ENCODE measurements around the gene DCC. TPM values are rescaled to one million over a fixed set of nuclear protein-coding genes. Genes with fewer than 3 reads are reported as not detected.

Gene DCC
- polyA plus RNA-seq, 3 donors: 6.4 to 12.7 (median 8.7) TPM

DNA sequence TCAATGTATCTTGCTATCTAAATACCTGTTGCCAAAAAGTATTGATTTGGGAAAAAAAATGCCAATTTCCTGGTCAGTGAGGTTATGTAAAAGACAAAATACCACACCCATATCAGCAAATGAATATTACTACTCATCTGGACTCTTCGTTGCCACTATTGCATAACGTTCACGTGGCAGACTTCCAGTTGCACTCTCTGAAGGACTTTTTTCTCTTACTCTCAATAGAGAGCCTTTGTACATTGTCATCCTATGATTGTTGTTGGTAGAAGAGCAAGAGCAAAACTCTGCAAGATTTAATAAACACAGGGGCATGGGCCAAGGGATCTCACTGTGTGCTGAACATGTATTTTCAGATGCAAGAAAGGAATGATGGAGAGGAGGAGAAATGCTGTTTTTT lies 1194.7 kb downstream of the DCC start:
- no peak for DNase-seq (ENCODE audit: low read depth in 3 of 3, low spot score in 2 of 3)

DNA sequence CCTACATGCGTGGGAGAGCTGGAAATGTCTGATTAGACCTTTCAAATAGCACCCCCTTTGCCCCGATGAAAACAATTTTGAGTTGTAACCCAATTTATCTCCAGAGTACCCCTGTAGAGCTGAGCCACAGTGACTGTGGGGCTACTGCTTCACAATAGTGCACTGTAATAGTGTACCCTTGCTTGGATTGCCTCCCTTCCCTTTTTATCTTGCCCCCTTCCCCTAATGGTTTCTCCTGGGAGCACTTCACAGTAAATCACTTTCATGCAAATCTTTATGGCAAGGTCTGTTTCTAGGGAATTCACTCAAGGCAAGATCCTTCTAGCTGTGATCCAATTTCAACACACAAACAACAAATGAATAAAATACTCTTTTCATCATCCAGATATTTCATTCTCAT lies 1196.9 kb downstream of the DCC start:
- no peak for DNase-seq (ENCODE audit: low read depth in 3 of 3, low spot score in 2 of 3)

DNA sequence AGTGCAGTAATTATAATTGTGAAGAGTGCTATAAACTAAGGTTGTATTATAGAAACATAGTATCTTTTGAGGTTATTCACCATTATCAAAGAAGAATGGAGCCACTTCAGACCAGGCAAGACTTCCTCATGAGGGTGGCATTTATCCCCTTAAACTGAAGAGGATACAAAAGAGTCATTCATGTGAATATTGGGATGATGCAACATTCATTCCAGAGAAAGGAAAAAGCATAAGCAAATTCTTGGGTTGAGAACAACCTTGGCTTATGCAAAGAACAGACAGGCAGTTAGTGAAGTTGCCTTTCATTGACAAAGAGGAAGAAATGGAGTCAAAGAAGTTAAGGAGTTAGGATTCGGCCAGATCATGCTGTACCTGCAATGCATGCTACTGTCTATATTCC lies 1201.9 kb downstream of the DCC start:
- no peak for DNase-seq (ENCODE audit: low read depth in 3 of 3, low spot score in 2 of 3)

DNA sequence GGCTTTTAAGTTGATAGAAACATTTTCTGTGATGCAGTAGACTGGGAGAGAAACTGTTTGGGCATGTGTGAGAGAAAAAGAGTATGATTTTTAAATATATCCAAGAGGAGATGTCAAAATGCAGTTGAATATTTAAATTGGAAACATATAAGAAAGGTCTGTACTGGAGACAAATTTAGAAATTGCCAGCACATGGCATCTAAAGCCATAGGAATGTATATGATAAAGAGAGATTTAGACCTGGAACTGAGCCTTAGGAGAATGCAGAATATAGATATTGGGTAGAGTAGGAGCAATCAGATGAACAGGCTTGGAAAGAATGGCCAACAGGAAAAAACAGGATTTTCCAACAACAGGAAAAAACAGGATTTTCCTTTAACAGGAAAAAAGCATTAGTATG lies 1203.7 kb downstream of the DCC start:
- DNase-seq (ENCODE audit: low read depth in 3 of 3, low spot score in 2 of 3): no peak

DNA sequence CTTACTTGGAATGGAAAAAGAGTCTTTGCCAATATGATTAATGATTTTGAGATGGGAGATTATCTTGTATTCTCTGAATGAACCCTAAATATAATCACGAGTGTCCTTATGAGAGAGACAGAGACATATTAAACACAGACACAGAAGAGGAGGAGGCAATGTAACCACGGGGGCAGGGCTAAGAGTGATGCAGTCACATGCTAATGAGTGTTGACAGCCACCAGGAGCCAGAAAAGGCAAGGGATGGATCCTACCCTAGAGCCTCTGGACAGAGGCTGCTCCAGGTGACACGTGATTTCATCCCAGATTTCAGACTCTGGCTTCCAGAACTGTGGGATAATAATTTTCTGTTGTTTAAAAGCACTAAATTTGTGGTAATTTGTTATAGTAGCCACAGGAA lies 1204.9 kb downstream of the DCC start:
- DNase-seq (ENCODE audit: low read depth in 3 of 3, low spot score in 2 of 3): no peak

DNA sequence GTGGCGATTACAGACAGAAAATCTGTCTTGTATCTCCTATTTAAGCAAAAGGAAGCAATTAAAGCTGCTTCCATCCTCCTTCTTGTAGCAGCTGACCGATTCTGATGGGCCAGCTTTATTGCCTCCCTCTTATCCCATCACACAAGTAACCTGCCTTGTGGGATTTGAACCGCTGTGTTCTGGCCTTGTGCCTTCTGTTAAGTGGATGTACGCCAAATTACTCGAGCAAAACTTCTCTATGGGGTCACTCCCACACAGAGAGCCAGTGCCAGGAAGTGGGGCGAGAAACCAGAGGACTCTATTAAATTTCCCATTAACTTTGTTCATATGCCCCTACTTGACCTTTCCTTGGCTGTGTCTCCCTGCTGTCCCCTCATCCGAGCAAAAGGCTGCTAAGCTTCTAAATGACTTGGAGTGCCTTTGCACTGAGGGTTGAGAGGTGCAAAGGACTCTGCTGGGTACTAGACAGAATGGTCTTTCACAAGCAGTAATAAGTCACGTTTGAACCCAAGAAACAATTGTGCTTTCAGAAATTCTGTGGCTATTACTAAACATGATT lies 1212.0 kb downstream of the DCC start:
- DNase-seq (ENCODE audit: low read depth in 3 of 3, low spot score in 2 of 3): peak in 2 of 3 donors; percentile 23 to 54

DNA sequence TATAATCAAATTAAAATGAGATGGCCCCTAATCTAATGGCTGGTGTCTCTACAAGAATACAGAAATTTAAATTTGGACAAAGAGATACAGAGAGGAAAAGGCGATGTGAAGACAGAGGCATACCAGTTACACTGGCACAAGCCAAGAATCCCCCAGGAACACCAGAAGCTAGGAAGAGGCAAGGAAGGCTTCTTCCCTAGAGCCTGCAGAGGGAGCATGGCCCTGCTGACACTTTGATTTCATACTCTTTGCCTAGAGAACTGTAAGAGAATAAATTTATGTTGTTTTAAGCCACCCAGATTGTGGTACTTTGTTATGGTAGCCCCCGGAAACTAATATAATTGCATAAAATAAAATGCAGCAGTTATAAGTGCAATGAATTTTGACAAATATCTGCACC lies 1213.0 kb downstream of the DCC start:
- DNase-seq (ENCODE audit: low read depth in 3 of 3, low spot score in 2 of 3): no peak

DNA sequence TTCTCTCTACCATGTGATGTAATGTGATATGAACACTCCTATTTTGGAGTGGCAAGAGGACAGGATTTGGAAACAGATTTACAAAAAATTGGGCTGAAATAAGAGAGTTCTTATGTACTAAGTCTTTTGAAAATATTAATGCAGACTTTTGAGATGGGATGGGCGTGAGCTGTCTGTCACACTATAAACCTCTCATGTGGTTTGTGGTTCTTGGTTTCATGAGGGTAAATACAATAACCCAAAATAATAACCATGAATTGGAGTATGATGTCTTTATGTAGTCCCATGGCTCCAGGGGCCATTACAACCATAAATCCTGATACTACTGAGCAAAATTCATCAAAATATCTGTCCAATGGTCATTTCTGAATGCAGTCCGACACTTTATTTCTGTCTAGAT lies 1216.5 kb downstream of the DCC start:
- DNase-seq (ENCODE audit: low read depth in 3 of 3, low spot score in 2 of 3): no peak

DNA sequence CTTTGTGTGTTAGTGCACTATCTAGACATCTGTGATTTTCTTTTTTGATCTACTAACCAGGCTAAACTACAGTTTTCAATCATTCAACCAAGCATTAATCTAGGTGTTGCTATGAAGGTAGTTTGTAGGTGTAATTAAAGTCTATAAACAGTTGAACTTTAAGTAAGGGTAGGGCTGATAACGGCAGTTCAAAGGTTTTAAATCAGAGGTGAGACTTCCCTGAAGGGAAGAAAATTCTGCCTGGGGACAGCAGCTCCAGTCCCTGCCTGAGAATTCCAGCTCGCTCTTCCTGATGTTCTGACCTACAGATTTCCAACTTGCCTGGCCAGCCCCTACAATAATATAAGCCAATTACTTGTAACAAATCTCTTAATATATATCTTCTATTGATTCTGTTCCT lies 1220.5 kb downstream of the DCC start:
- DNase-seq (ENCODE audit: low read depth in 3 of 3, low spot score in 2 of 3): no peak

DNA sequence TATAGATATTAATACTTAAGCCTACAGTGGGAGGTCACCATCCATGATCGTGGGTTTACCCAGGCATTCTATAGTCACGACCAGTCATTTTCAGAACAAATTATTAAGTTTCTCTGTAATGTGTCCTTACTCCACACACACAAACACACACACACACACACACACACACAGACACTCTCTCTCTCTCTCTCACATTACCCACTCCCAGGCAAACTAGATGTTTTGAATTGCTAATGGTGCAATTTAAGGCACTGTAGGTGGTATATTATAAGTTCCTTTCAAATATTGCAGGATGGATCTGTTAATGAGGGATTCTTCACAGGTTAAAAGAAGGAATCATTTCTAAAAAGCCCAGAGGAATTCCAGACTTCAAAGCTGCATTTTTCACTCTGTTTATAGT lies 1226.6 kb downstream of the DCC start:
- no peak for DNase-seq (ENCODE audit: low read depth in 3 of 3, low spot score in 2 of 3)

DNA sequence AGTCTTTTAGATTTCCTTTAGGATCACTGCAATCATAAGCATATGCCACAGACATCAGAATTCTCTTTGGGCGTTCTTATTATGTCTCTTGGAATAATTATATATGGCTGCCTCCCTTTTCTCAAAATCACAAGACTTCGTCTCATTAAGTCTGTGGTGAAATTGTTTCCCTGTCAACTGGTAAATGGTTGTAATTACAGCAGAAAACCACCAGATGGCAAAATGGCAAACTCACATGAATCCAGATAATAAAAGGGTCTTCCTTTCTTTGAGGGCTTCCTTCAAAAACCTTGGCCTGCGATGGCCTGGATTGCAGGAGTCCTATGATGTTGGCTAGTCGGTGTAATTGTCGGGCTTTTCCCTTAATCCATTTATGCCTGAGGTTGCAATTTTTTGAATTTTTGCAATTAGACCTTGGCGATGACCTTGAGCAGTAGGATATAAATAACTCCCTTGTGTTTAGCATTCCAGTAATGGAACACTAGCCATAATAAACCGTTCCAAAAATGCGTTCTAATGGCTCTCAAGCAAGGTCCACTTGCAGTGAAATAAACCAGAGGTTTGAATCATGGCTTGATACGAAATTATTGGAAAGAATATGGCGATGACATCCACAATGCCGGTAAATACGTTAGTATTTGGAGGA lies 1228.1 kb downstream of the DCC start:
- DNase-seq (ENCODE audit: low read depth in 3 of 3, low spot score in 2 of 3): peak in 1 of 3 donors; percentile 23

Data from right renal cortex interstitium (tissue), 3 donors.